ENCODE results near the gene PTGIS.

The PTGIS gene

DNA sequence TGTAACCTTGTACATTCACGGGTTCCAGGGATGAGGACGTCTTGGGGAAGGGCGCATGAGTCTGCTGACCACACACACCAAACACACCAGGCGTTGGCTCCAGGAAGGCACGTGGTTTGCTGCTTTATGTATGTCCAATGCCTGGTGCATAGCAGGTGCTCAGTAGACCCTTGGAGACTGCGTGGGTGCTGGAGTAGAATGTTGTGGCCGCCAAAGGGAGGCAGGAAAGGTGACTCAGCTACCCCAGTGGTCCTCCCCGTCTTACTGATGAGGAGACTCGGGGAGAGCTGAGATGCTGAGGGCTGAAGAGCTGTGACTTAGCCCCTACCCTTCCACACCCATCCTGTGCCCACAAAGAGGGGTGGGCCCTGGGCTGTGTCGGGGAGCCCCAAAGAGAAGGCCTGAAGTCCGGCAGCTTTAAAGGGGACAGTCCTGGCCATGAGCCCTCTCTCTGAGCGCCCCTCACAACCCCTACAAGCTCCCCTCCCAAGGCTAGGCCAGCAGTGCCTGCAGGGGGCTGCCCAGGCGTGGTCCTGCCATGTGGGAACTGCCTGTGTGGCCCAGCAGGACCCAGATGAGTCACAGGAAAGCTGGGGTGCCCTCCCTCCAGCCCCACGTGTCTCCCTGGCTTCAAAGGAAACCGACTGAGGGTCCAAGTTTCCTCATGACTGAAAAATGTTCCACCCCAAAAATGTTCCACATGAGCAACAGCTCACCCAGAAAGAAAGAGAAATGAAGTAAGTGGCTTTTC, 28.0 kb upstream of the PTGIS start:
- DNase-seq: no peak

DNA sequence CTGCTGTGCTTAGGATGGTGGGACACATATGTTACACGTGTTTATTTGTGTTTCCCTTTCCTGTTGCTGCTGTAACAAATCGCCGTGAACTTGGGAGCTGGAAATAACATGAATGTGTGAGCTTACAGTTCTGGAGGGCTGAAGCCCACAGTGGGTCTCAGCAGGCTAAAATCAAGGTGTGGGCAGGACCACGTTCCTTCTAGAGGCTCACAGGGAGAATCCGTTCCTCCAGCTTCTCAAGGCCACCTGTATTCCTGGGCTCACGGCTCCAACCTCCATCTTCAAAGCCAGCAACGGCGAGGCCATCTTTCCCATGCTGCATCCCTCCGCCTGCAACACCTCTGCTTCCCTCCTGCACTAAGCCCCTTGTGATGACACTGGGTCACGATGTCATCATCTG, 27.4 kb upstream of the PTGIS start:
- DNase-seq: no peak

DNA sequence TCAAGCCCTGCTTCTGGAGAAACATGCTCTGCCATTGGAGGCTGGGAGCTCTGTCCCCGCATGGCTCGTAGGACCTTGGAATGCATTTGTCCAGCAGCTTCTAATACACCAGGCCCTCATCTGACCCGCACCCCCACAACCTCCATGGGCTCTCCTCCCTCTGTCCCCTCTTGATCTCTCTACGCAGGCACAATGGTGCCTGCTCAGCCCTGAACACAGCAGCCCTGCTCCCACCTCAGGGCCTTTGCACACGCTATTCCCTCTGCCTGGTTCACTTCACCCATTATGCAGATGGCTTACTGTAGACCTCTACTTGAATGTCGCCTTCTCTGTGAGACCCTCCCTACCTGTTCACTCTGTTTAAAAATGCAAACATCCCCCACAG, 27.0 kb upstream of the PTGIS start:
- DNase-seq: no peak

DNA sequence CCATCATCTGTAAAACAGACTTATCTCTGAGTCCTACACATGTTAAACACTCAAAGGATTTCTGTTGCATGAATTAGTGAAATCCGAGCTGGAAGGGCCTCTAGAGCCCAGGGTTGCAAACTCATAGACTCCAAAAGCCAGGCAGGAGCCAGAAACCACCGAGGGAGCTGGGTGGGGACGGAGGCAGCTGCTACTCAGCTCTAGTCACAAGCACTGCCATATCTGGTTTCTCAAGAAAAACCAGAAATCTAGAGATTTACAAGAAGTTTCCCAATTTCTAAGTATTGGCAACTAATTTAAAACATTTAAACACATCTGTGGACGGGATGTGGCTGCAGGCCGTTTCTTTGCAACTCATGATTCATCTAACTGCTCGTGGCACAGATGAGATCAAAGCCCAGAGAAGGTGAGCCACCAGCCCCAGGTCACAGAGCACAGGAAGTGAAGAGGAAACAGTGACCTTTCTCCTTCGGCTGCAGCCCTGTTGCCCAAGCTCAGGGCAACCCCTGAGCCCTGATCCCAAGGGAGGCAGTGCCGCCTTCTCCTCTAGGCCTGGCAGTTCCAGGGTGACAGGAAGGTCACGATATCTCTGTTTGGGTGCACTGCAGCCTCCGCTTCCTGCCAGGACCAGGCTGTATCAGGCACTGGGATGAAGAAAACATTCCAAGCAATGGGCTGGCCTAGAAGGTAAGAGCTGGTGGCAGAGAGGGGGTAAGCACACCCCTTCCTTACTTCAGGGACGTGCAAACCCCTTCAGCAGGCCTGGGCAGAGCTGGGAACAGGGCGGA, 26.4 kb upstream of the PTGIS start:
- no peak for DNase-seq

DNA sequence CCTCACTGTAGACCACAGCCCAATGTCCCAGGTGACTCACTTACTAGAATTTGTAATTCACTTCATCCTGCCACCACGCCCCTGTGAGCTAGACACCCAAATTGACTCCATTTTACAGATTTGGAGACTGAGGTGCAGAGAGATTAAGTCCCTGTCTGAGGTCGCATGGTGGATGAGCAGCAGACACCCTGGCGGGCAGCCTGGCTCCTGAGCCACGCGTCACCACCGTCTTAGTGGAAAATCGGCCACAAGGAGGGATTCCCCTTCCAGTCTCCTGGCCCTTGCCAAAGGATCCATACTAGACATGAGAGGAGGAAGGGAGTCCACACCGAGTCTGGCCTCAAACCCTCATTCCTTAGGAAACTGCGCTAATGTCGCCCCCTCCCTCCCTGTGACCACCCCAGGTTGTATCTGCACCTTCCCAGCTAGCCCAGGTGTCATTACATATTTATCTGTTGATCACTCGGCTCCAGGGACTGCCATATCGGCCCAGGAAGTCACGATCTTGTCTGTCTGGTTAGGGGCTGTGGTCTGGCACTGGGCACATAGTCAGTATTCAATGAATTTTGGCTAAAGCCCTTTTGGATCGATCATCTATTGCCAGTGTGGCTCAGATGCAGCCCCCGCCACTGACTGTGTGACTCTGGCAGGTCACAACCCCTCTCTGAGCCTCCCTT, 25.7 kb upstream of the PTGIS start:
- DNase-seq: no peak

DNA sequence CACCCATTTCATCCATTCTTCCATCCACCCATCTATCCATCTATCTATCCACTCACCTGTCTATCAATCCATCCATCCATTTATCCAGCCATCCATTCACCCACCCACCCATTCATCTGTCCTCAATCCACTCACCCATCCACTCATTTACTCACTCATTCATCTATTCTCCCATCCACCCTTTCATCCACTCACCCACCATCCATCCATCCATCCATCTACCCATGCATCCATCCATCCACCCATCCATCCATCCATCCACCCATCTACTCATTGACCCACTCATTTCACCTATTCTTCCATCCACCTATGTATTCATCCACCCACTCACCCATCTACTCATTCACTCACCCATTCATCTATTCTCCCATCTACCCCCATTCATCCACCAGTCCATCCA, 24.2 kb upstream of the PTGIS start:
- DNase-seq: no peak

DNA sequence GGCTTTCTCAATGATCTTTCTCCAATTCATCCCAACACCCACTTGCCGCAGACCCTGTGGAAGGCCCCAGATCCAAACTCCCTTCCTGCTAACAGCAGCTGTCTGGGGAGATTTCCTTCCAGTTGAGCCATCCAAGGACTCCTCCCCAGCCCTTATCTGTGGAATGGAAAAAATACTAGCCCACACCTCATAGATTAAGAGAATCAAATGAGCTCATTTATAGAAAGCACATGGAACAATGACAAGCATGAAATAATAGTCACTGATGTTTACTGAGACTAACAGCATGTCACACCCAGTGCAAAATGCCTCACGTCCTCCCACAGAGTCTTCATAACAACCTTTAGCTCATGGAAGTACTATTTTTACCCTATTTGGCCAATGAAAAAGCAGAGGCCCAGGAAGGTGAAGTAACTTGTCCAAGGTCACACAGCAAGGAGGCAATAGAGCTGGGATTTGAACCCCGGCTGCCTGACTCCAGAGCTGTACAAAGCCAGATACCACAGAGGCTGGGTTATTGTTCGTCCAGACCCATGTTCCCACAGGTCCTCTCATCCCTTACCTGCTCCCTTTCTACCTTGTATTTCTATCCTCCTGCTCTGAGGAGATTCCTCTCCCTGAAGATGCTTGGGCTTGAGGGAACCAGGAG, 23.4 kb upstream of the PTGIS start:
- DNase-seq: no peak

DNA sequence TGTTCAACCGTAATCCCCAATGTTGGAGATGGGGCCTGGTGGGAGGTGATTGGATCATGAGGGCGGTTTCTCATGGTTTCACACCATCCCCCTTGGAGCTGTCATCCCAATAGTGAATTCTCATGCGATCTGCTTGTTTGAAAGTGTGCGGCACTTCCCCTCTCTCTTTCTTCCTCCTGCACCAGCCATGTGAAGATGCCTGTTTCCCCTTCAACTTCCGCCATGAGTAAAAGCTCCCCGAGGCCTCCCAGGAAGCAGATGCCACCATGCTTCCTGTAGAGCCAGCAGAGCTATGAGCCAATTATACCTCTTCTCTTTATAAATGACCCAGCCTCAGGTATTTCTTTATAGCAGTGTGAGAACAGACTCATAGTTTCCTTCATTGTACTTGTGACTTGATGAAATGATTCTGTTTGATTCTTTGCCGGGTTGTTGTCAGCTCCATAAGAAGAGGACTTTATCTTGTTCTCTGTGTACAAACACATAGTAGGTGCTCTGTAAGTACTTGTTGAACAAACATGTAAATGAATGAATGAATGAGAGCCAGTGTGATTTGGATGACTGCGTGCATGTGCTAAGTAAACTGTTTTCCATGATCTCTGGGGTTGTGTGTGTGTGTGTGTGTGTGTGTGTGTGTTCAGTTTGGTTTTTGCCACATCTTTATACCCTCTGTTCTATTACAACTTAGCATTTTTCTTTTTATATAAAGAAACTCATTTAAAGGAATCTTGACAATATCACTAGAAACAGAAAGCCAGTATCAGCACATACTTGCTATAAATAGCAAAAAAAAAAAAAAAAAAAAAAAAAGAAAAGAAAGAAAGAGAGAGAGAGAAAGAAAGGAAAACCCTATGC, 22.5 kb upstream of the PTGIS start:
- DNase-seq: no peak

DNA sequence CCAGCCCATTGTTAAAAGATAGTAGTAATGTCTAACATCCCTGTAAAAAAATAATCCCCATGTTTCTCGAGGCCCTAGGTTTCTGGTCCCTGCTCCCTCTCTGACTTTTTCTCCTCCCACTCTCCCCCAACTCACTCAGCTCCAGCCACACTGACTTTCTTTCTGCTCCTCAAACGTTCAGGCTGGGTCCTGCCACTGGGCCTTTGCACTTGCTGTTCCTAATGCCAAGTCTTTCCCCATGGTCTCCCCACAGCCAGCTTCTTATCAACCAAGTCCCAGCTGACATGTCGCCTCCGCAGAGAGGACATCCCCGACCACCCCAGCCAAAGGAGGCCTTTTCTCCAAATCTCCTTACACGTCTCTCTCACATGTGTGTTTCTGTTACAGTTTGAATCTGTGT, 21.8 kb upstream of the PTGIS start:
- DNase-seq: no peak

DNA sequence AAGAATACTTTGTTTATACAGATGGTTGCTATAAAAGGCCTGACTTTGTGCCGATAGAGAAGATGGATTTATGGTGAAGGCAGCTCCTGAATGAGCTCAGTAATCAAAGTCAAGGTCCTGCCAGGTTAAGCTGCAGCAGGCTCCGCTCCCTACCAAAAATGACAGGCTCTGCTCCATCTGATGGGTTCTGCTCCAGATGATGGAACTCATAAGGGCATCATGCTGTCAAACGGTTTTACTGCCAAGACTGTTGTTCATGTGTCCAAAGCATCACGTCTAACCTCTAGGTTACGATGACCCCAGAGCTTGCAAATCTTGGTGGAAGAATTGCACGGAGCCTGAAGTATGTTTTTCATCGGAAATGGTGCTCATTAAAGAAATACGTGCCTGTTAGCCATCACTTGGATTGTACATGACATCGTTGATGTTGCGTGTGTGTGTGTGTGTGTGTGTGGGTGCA, 19.2 kb upstream of the PTGIS start:
- DNase-seq: no peak

DNA sequence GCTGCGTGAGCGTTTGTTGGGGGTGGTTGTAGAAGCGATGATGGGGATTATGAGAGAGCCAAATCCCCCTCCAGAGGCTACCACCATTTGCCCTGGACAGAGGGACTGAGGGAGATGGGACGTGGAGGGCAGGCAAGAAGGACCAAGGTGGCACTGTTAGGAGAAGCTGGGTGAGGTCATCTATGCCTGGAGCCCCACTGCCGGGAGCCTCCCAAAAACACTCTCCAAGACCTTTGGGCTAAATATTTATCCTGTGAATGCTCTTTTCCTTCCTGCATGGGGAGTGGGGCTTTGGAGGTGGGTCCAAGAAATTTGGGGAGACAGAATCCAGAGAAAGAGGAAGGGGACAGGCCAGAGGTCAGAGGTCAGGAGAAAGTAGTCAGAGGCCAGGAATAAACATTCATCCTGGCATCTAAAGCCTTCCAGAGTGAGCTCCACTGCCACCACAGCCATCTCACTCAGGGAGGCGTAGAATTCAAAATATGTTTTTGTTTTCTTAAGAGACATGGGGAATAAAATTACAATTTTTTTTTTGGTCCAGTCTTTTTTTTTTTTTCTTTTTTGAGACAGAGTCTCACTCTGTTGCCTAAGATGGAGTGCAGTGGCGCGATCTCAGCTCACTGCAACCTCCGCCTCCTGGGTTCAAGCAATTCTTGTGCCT, 17.8 kb upstream of the PTGIS start:
- no peak for DNase-seq

DNA sequence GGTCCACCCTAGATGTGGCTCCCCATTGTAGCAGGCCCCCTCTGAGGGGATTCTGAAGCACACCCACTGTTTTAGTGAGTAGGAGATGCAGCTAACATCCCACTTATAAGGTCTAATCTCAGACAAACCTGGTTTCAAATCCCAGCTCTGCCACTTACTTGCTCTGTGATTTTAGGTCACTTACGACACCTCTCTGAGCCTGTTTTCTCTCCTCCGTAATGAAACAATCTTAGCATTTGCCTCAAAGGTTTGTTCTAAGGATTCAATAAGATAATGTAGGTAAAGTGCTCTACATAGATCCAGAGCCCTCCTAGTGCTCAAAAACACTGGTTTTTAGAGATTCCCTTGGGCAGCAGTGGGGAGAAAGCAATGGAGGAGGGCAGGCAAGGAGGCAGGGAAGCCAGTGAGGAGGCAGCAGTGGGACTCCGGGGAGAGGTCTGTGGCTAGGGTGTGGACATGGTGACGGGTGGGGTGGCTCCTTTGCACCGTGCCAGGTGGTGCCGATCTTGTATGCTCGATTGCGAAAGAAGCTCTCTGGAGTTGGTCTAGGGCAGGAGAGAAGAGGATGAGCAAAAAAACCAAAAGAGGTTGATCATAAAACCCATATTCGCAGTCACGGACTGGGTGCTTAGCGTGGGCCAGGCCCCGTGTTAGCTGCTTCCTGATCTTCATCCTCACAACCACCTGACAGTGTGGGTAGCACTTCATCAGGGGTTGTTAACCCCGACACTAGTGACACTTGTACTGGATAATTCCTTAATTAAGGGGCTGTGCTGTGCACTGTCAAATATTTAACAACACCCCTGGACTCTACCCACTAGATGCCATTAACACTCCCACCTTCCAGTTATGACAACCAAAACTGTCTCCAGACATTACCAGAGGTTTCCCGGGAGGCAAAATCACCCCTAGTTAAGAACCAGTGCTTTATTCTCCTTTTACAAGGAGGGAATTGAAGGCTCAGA, 16.8 kb upstream of the PTGIS start:
- DNase-seq: no peak

DNA sequence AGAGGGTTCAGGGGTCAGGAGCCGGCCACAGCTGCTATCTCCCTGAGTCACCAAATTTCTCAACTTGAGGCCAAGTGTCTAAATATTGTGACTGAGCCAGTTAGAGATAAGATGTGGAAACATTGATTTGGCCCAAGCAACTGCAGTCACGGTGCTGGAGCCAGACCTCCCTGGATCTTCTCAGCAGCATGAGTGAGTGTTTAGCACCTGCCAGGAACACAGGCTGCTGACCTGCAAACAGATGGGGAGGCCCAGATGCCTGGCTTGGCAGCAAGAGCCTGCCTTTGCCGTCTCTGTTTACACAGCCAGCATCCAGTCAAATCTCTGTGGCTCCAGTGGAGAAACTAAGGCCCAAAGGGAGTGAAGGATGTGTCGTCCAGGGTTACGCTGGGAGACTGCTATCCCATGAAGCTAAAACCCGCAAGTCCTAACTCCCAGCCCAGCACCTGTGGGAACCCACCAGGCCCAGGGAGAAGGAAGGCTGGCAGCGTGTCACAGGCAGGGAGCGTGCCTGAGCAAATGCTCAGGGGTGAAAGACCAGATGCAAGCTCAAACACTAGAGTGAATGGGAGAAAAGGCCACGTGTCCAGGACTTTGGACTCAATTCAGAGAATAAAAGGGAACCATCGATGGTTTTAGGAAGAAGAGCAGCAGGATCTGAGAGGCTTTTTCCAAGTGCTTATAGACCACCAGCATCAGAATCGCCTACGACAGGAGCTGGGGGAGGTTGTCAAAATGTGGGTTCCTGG, 15.9 kb upstream of the PTGIS start:
- peak in 1 of 14 donors; percentile 70 for DNase-seq

DNA sequence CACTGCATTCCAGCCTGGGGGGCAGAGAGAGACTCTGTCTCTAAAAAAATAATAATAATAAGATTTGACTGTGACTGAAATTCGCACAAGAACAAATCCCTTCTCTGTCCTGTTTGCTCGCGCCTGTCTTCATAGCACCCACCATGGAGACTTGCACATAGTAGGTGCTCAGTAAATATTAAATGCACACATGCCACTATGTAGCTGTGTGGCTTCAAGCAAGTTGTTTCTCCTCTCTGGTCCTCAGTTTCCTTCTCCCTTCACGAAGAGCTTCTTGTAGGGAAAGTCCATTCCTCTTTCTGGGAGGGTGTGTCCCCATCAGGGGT, 15.4 kb upstream of the PTGIS start:
- no peak for DNase-seq

DNA sequence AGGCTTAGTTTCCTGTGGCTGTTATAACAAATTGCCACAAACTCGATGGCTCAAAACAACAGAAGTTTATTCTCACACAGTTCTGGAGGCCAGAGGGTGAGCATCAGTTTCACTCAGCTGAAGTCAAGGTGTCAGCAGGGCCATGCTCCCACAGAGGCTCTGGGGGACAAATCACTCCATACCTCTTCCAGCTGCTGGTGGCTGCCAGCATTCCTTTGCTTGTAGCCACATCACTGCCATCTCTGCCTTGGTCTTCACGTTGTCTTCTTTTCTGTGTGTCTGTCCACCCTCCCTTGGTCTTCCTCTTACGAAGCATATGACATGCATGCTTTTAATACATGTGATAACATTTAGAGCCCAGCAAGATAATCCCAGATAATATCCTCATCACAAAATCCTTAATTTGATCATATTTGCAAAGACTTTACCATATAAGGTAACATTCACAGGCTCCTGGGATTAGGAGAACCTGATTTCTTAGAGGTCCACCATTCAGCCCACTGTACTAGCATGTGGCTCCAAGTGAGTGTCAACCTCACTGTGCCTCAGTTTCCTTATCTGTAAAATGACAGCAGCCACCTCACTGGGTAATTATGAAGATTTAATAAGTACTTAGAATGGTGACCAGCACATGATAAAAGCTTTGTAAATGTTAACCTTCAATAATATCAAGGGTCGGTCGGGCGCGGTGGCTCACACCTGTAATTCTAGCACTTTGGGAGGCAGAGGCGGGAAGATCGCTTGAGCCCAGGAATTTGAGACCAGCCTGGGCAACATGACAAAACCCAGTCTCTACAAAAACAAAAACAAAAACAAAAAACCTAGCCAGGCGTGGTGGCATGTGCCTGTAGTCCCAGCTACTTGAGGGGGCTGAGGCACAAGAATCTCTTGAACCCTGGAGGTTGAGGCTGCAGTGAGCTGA, 14.7 kb upstream of the PTGIS start:
- no peak for DNase-seq

DNA sequence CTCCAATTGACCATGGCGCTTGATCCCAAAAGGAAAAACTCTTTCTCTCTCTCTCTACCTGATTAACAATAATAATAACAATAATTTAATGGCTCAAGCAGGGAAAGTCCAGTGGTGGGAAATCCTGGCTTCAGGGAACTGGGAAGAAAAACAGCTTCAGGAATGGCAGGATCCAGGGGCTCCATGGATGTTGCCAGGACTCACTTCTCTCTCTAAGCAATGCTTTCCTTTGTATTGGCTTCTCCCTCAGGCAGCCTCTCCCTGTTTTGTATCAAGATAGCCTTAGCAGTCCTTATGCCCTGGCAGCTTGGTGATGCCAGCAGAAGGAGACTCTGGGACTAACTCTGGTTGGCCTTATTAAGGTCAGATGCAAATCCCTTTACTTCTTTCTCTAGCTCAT, 13.5 kb upstream of the PTGIS start:
- DNase-seq: no peak

DNA sequence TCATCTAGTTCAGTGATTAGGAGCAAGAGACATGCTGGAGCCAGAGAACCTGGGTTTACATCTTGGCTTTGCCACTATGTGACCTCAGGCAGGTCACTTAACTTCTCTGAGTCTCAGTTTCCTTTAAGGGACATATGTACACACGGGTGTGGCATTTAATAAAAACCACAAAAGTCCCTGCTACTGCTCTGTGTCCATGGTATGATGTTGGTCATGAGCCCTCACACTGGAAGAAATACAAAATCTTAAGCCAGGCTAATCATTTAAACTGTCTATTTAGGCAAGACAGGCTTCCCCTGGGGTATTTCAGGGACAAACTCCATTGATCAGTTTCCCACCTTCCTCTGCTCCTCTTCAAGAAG, 12.9 kb upstream of the PTGIS start:
- no peak for DNase-seq

Measured in C1 segment of cervical spinal cord (tissue), 14 donors.